K562 (cell line): ENCODE measurements around the gene ZNF598. TPM values are rescaled to one million over a fixed set of nuclear protein-coding genes. Genes with fewer than 3 reads are reported as not detected.
A peak's percentile ranks its signal among the peaks of the same experiment; 100 is the strongest.

Experiments
- COPS2 ChIP-seq: fragments of 450-650 bp; conservative IDR thresholded peaks from 2 replicates; pipeline ENCODE4 v1.6.1; 2016; ENCODE audit warnings: mild to moderate bottlenecking, moderate library complexity
- FOSL1 ChIP-seq: fragments of 200-800 bp; sonication (Bioruptor generic); conservative IDR thresholded peaks from 2 replicates; pipeline ENCODE4 v1.6.1; 2016; ENCODE audit warnings: missing genetic modification characterization, missing compliant biosample characterization
- HMGN3 ChIP-seq: IDR thresholded peaks from 2 replicates; pipeline ENCODE4 v1.6.1; 2011; ENCODE audit warnings: borderline replicate concordance, low read depth, mild to moderate bottlenecking, mixed read lengths, low read length; ENCODE audit not compliant: insufficient read length; ENCODE audit errors: extremely low read depth
- JUND ChIP-seq, 2 experiments: IDR thresholded peaks; 2 replicates in 1 of 2; 3 replicates in 1 of 2; pipeline ENCODE4 v1.6.1; 2011; ENCODE audit warnings: borderline replicate concordance in 2 of 2, low read depth in 2 of 2, low read length in 2 of 2, improper control_type of control experiment in 1 of 2, missing biosample characterization in 1 of 2, missing genetic modification characterization in 1 of 2, missing genetic modification reagents in 1 of 2
- MTA3 ChIP-seq: fragments of 450-650 bp; formaldehyde crosslinking; IDR thresholded peaks from 2 replicates; pipeline ENCODE4 v1.6.1; 2017; ENCODE audit warnings: mild to moderate bottlenecking, borderline replicate concordance
- POLR3G ChIP-seq: IDR thresholded peaks from 2 replicates; pipeline ENCODE4 v1.6.1; 2011; ENCODE audit not compliant: insufficient read length, insufficient replicate concordance; ENCODE audit errors: extremely low read depth
- ZFP1 ChIP-seq: fragments of 450-650 bp; formaldehyde crosslinking; IDR thresholded peaks from 2 replicates; pipeline ENCODE4 v1.4.0; 2020; ENCODE audit warnings: mild to moderate bottlenecking, mixed read lengths
- ZNF398 ChIP-seq: fragments of 250-450 bp; sonication (Bioruptor Pico); IDR thresholded peaks from 2 replicates; pipeline ENCODE4 v1.8.0; 2021; ENCODE audit warnings: moderate library complexity, mild to moderate bottlenecking, inconsistent platforms
- ZNF766 ChIP-seq: fragments of 200-800 bp; sonication (Bioruptor generic); conservative IDR thresholded peaks from 2 replicates; pipeline ENCODE4 v1.6.1; 2016; ENCODE audit warnings: missing genetic modification characterization, missing compliant biosample characterization
- polyA plus RNA-seq, 8 experiments: library from polyadenylated mRNA; depleted of rRNA in 4 of 8; stranded (reverse) in 5 of 8; unstranded in 3 of 8; fragments of >200 nt; fragmentation: Nextera tagmentation in 2 of 8; fragmentation: Illumina TruSeq in 1 of 8; extraction: Ambion mirVana in 2 of 8; extraction: Trizol in 1 of 8; gene quantifications; 2 replicates each; pipeline versions ENCODE4 v1.2.1 to v1.2.3, GENCODE V29; 2011 to 2014; ENCODE audit warnings: inconsistent platforms in 1 of 8, missing spikeins in 1 of 8
- total RNA-seq, 7 experiments: library from RNA; depleted of rRNA in 6 of 7; stranded (reverse); fragments of >200 nt in 6 of 7; fragmentation: Illumina TruSeq in 2 of 7; extraction: Trizol in 2 of 7; gene quantifications; 2 replicates each; pipeline versions ENCODE4 v1.2.1 to v1.2.3, GENCODE V29; 2011 to 2021; ENCODE audit warnings: low replicate concordance in 1 of 7

ZNF598 gene
- total and polyA plus RNA-seq, 9 of the 15 experiments (the other 6 are each of a cell fraction or from before 2014, with no cell fraction given) = 0.11 to 115 (median 29.6) TPM

DNA sequence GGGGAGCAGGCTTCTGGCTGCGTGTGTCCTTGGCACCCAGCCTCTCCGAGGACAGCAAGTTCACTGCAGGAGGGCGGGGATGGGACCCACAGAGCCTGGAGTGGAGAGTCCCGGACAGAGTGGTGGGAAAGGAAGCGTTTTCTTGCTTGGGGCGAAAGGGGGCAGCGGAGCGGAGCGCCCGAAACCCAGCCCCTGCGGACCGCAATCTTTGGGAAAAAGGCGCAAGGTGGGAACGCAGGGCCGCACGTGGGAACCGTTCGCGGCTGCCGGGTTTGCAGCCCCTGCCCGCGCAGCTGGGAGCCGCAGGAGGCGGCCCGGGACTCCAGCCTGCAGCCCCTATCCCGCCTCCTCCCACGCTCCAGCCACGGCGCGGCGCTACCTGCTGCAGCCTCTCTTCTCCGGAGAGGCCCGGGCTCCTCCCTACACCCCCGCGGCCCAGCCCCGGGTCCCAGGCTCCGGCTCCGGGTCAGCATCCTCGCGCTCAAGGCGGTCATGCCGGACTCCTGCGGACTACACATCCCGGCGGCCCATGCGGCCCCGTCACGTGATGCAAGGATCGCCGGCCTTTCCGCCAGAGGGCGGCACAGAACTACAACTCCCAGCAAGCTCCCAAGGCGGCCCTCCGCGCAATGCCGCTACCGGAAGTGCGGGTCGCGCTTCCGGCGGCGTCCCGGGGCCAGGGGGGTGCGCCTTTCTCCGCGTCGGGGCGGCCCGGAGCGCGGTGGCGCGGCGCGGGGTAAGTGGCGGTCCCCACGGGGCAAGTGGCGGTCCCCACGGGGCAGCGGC lies 37.9 kb upstream of the ZNF598 start, which contains the start of the genes NTHL1 and TSC2 (continued):
- TF ChIP-seq ZNF766 (CRISPR knock-in tag) (peak; percentile 88; the same call in 1 of the 2 replicates), ZFP1 (CRISPR knock-in tag) (no peak), JUND (IDR thresholded peaks at IDR 0.05; ENCODE audit: borderline replicate concordance, low read depth, low read length) (peak; percentile 68; the same call in 1 of the 2 replicates), JUND (tag; IDR thresholded peaks at IDR 0.05; ENCODE audit: borderline replicate concordance, low read depth, low read length) (no peak; the same call in 2 of the 3 replicates), ZNF398 (CRISPR knock-in tag) (no peak), HMGN3 (peak; percentile 51), MTA3 (peak; percentile 54; the same call in 1 of the 2 replicates), POLR3G (no peak), FOSL1 (tag) (no peak; the same call in 1 of the 2 replicates), COPS2 (no peak)
